ENCODE measurements around the gene LTB4R2. TPM values are rescaled to one million over a fixed set of nuclear protein-coding genes. Genes with fewer than 3 reads are reported as not detected.
A peak's percentile ranks its signal among the peaks of the same experiment; 100 is the strongest.

LTB4R2 gene
- total and polyA plus RNA-seq, 2 donors (not counting 1 experiment from before 2014, with no cell fraction given), result 10.7 to 11.7 TPM

DNA sequence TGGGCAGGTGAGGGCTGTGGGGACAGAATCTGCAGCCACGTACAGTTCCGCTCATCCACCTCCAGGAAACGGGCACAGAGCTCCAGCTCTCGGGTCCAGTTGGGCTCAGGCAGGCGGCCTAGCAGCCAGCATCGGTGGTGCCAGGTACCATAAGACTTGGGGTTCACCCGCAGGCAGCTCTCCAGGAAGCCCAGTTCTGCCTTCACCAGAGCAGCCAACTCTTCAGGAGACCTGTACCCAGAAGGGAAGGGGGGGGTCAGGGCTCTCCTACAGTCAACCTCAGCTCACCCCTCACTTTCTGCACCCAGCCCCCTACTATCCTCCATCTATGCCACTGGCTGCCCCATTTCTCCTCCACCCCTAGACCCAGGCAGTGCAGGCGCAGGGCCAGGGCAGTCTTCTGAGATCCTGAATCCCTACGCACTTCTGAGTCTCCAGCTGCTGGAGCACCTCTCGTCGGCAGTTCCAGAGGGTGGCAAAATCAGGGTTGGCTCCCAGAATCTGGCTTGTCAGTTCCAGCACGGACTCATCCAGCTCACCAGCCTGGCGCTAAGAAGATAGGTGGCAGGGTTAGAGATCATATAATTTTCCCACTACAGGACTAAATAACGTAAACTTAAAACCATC, 39.9 kb upstream of the LTB4R2 start:
- peaks cover 12% of the 10 kb centered on the region for H3K79me2 ChIP-seq (ENCODE audit: control insufficient read depth, insufficient read depth, low read length)
- ChIA-PET POLR2A (interaction anchor here (1.4 to 2.9 kb wide), 4 partner anchors 10 to 160 kb away, joined by 5 to 51 read pairs (median 8); partner anchors contain the start of genes CBLN3, KHNYN and TINF2), CTCF (interaction anchor here (1.0 to 4.2 kb wide), 14 partner anchors 10 to 178 kb away, joined by 3 to 40 read pairs (median 8); partner anchors contain the start of genes CHMP4A, CIDEB, IRF9 and LTB4R)
- no peaks in the 10 kb centered on the region for H3K9me3 ChIP-seq (ENCODE audit: control extremely low read depth in 1 of 3, control insufficient read depth in 2 of 3, insufficient read depth in 1 of 3, low read length in 2 of 3)
- H3K9me3 Mint-ChIP-seq (ENCODE audit: insufficient read depth), result no peaks in the 10 kb centered on the region
- intact Hi-C loops (cut with micrococcal nuclease), result loop anchor here (2.0 to 10.0 kb wide), 3 partner anchors 63 to 125 kb away; partner anchors contain the start of genes EMC9, PSME2, RNF31 and TM9SF1
- H3K27me3 Mint-ChIP-seq, result no peaks in the 10 kb centered on the region
- H3K4me1 ChIP-seq (ENCODE audit: control insufficient read depth in 2 of 2, insufficient read depth in 2 of 2, low read length in 2 of 2), result peaks cover 32 to 39% of the 10 kb centered on the region in 2 donors
- no peak overlapping the region for H3K27ac ChIP-seq (ENCODE audit: low read length in 2 of 2)
- H3K27me3 ChIP-seq (replicated peaks in 1 of 4; ENCODE audit: control extremely low read depth in 1 of 4, control insufficient read depth in 3 of 4, insufficient read depth in 4 of 4, low read length in 3 of 4), result no peaks in the 10 kb centered on the region
- H3K4me3 Mint-ChIP-seq, result peak overlapping the region; percentile 94
- no peaks in the 10 kb centered on the region for H4K20me1 ChIP-seq (ENCODE audit: control insufficient read depth, insufficient read depth, low read length, poor library complexity, severe bottlenecking)
- peaks cover 41% of the 10 kb centered on the region for H3K4me1 Mint-ChIP-seq
- TF ChIP-seq EZH2 (IDR thresholded peaks at IDR 0.05; ENCODE audit: borderline replicate concordance, insufficient read depth, low read depth, low read length, poor library complexity, severe bottlenecking) (no peak), CTCF (IDR thresholded peaks at IDR 0.05) (no peak)
- no peak overlapping the region for H2AFZ ChIP-seq (ENCODE audit: insufficient read depth, low read depth, low read length, poor library complexity, severe bottlenecking)
- H3K4me3 ChIP-seq (ENCODE audit: control extremely low read depth in 1 of 5, extremely low read depth in 1 of 5, insufficient read depth in 1 of 5, low read depth in 2 of 5, low read length in 4 of 5), result no peak overlapping the region
- H3K9ac ChIP-seq (ENCODE audit: low read length), result no peak overlapping the region
- no peak for ATAC-seq (ENCODE audit: low read depth)
- no peak overlapping the region for H3K4me2 ChIP-seq (replicated peaks; ENCODE audit: low read depth, low read length, poor library complexity, severe bottlenecking)
- no peak for DNase-seq
- H3K27ac Mint-ChIP-seq, result peak overlapping the region; percentile 37
- WGBS (ENCODE audit: insufficient coverage), result 98% methylated on average over 8 of the region's 14 CpGs
- peaks cover 0 to 35% of the 10 kb centered on the region in 2 experiments for H3K36me3 ChIP-seq (replicated peaks in 1 of 2; ENCODE audit: control extremely low read depth in 1 of 2, control insufficient read depth in 1 of 2, extremely low read depth in 1 of 2, insufficient read depth in 2 of 2, low read length in 1 of 2)

All from B cell (primary cell).